Stomach (tissue), 9 donors: ENCODE data around the gene BPIFB2. TPM values are rescaled to one million over a fixed set of nuclear protein-coding genes. Genes with fewer than 3 reads are reported as not detected.

Experiments used
- DNase-seq, 2 donors: peaks; one replicate each; pipeline versions ENCODE4 v3.0.0 to v3.0.0-alpha.2; 2013 to 2019
- H3K27ac ChIP-seq, 5 donors: fragments of 200-600 bp in 4 of 5; sonication (generic) in 4 of 5; one replicate each; pipeline ENCODE4 v1.5.1; 2013 to 2019; ENCODE audit warnings: mild to moderate bottlenecking in 1 of 5, moderate library complexity in 1 of 5
- H3K27me3 ChIP-seq, 3 donors: fragments of 200-600 bp; sonication (generic); one replicate each; pipeline ENCODE4 v1.5.1; 2017 to 2019; ENCODE audit warnings: mixed run types in 1 of 3
- H3K36me3 ChIP-seq, 4 donors: fragments of 200-600 bp; sonication (generic); 1 replicate in 3 of 4; 2 replicates in 1 of 4; pipeline ENCODE4 v1.5.1; 2016 to 2019
- H3K4me1 ChIP-seq, 4 donors: fragments of 200-600 bp; sonication (generic); one replicate each; pipeline ENCODE4 v1.5.1; 2016 to 2019
- H3K4me3 ChIP-seq, 4 donors: fragments of 200-600 bp; sonication (generic) in 3 of 4; one replicate each; pipeline ENCODE4 v1.5.1; 2016 to 2019; ENCODE audit warnings: mild to moderate bottlenecking in 1 of 4
- H3K9me3 ChIP-seq, 4 donors: fragments of 200-600 bp; sonication (generic); one replicate each; pipeline ENCODE4 v1.5.1; 2016 to 2019
- EP300 ChIP-seq: sonication (generic); formaldehyde crosslinking; IDR thresholded peaks from one replicate; pipeline ENCODE4 v1.6.1; 2017; ENCODE audit warnings: antibody characterized with exemption
- POLR2A ChIP-seq, 4 donors: fragments of 450-650 bp; IDR thresholded peaks; one replicate each; pipeline ENCODE4 v1.6.1; 2016; ENCODE audit warnings: antibody characterized with exemption in 4 of 4, control low read depth in 2 of 4, mild to moderate bottlenecking in 1 of 4, moderate library complexity in 1 of 4
- POLR2AphosphoS5 ChIP-seq, 3 donors: sonication (generic); formaldehyde crosslinking; IDR thresholded peaks; one replicate each; pipeline ENCODE4 v1.6.1; 2016; ENCODE audit warnings: antibody characterized with exemption in 3 of 3
- WGBS, 5 donors: extraction: QIAGEN DNeasy Blood & Tissue Kit in 3 of 5; methylation state at CpG; one replicate each; pipeline versions ENCODE4 v1.1.5 to v1.1.7; 2013 to 2018; 5-methylcytosine and 5-hydroxymethylcytosine counted together
- intact Hi-C: fragments of 100-400 bp; cut with DNase I; formaldehyde crosslinking; loops from one replicate; pipeline ENCODE4 v1.15.1; 2023; ENCODE audit warnings: low total_unique reads
- polyA plus RNA-seq, 3 donors: library from polyadenylated mRNA; stranded (reverse); fragments of 200-250 nt; gene quantifications; one replicate each; pipeline ENCODE4 v1.2.3, GENCODE V29; 2013
- total RNA-seq, 5 donors: library from RNA; depleted of rRNA; stranded (reverse); fragments of >200 nt; gene quantifications; one replicate each; pipeline versions ENCODE4 v1.1.0 to v1.2.3, GENCODE V29; 2014 to 2016
- TF ChIP-seq, protein P1 (sequence below), 7 experiments: fragments of 450-650 bp in 4 of 7; fragments of 200-600 bp in 3 of 7; sonication (generic) in 3 of 7; IDR thresholded peaks; one replicate each; pipeline ENCODE4 v1.5.1; 2016 to 2019; ENCODE audit warnings: antibody characterized with exemption in 7 of 7, control low read depth in 2 of 7, mild to moderate bottlenecking in 1 of 7
- donor health status: healthy with polysubstance abuse.
- donor health status: Bipolar disorder and iron deficiency.
- donor health status: healthy.

BPIFB2 gene
- total and polyA plus RNA-seq, 8 donors: 3.3 TPM; not detected in 7

DNA sequence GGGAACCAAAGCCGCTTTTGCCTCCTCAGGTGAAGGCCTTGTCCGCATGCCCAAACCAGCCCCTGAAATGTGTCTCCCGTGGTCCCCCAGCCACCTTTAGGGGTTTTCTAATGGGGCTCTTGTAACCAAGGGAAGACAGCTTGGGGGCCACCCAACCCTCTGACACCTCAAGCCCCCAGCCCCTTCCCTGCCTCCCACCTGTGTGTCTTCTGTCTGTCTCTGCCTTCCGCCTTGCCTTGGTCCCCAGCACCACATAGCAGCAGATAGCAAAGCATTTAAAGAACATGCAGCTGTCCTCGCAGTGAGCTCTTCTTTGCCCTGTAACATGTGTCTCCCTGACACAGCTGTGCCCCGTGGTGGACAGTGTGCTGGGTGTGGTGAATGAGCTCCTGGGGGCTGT, 55.8 kb downstream of the BPIFB2 start:
- Histone ChIP-seq H3K9me3 (no peaks in the 10 kb centered on the region), H3K36me3 (no peaks in the 10 kb centered on the region), H3K27ac (no peak overlapping the region), H3K4me1 (no peaks in the 10 kb centered on the region), H3K4me3 (no peak overlapping the region), H3K27me3 (no peaks in the 10 kb centered on the region)
- no peak for TF ChIP-seq POLR2A (IDR thresholded peaks at IDR 0.05)
- TF ChIP-seq, protein P1, sequence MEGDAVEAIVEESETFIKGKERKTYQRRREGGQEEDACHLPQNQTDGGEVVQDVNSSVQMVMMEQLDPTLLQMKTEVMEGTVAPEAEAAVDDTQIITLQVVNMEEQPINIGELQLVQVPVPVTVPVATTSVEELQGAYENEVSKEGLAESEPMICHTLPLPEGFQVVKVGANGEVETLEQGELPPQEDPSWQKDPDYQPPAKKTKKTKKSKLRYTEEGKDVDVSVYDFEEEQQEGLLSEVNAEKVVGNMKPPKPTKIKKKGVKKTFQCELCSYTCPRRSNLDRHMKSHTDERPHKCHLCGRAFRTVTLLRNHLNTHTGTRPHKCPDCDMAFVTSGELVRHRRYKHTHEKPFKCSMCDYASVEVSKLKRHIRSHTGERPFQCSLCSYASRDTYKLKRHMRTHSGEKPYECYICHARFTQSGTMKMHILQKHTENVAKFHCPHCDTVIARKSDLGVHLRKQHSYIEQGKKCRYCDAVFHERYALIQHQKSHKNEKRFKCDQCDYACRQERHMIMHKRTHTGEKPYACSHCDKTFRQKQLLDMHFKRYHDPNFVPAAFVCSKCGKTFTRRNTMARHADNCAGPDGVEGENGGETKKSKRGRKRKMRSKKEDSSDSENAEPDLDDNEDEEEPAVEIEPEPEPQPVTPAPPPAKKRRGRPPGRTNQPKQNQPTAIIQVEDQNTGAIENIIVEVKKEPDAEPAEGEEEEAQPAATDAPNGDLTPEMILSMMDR (IDR thresholded peaks at IDR 0.05): no peak
- no peak for TF ChIP-seq EP300
- no peak for TF ChIP-seq POLR2AphosphoS5 (IDR thresholded peaks at IDR 0.05)
- 88 to 96% (median 88%) methylated on average over 6 of the region's 6 CpGs for WGBS, 5 donors
- intact Hi-C loops: no loop called here
- DNase-seq: no peak

DNA sequence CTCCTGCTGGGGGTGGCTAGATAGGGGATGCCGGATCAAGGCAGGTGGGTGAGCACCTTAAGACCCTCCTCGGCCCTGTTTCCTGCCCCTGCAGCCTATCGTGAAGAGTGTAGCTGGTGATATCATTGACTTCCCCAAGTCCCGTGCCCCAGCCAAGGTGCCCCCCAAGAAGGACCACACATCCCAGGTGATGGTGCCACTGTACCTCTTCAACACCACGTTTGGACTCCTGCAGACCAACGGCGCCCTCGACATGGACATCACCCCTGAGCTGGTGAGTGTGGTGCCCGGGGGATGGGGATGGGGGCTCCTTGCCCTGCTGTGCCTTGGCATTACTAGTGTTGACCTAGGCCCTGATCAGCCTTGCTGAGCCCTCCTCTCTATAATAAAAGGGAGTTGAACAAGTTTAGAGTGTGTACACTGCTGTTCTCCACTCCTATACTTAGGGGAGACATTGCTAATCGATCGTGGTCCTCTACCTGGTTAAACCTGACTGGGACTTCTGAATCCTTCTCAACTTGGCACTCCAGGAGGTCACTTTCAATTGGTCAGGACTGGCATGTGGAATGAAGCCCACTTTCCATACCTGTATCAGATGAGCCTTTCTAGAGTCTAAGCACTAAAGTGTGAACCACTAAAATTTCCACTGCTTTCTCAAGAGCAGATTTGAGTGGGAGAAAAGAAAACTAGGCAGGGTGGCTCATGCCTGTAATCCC, 57.2 kb downstream of the BPIFB2 start:
- no peaks in the 10 kb centered on the region for H3K36me3 ChIP-seq
- H3K4me3 ChIP-seq: no peak overlapping the region
- no peak for TF ChIP-seq POLR2AphosphoS5 (IDR thresholded peaks at IDR 0.05)
- TF ChIP-seq, protein P1 (IDR thresholded peaks at IDR 0.05): no peak
- TF ChIP-seq EP300: no peak
- TF ChIP-seq POLR2A (IDR thresholded peaks at IDR 0.05): no peak
- no peak for DNase-seq
- intact Hi-C loops: no loop called here
- H3K4me1 ChIP-seq: no peaks in the 10 kb centered on the region
- no peaks in the 10 kb centered on the region for H3K9me3 ChIP-seq
- WGBS, 5 donors: 87 to 92% (median 91%) methylated on average over 6 to 11 of the region's 11 CpGs
- H3K27ac ChIP-seq: no peak overlapping the region
- H3K27me3 ChIP-seq: no peaks in the 10 kb centered on the region

DNA sequence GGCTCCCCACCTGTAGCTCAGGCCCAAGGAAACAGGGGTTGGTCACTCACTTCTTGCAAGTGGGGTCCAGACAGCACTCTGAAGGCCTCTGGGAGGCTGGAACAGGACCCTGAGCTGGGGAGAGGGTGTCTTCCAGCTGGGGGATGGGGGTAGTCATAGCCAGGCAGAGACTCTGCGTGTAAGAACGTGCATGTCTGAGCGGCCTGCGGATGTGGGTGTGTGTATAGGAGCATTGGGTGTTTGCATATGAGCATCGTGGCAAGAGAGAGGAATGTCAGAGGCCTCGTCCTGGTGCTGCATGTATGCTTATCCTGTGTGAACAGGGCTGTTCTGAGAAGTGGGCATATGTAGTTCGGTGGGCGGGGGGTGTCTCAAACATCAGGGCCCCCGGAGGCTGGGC, 58.3 kb downstream of the BPIFB2 start:
- DNase-seq: no peak
- WGBS, 5 donors: 65 to 80% (median 72%) methylated on average over 9 of the region's 9 CpGs
- Histone ChIP-seq H3K27ac (no peak overlapping the region), H3K9me3 (no peaks in the 10 kb centered on the region), H3K4me3 (no peak overlapping the region), H3K36me3 (no peaks in the 10 kb centered on the region), H3K27me3 (peaks cover 0 to 7% (median 0%) of the 10 kb centered on the region in 3 donors), H3K4me1 (no peaks in the 10 kb centered on the region)
- intact Hi-C loops: no loop called here
- TF ChIP-seq, protein P1 (IDR thresholded peaks at IDR 0.05): no peak

DNA sequence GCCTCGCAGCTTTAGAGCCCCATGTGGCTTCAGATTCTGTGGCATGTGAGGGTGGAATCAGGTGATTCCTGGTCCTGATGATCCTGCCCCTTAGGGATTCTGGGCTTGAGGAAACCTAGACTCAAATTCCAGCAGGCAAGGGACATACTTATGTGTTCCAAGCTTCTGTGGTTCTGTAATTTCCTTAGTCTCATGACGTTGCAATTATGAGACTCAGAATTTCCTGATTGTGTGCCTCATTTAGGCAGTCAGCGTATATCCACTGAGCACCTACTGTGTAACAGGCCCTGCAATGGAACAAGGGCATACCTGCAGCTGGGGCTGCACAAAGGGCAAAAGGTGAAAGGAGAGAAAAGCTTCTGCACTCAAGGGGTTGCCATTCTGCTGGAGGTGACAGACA, 60.3 kb downstream of the BPIFB2 start:
- intact Hi-C loops: no loop called here
- WGBS, 5 donors: 69 to 77% (median 73%) methylated on average over 3 of the region's 3 CpGs
- no peak for DNase-seq

DNA sequence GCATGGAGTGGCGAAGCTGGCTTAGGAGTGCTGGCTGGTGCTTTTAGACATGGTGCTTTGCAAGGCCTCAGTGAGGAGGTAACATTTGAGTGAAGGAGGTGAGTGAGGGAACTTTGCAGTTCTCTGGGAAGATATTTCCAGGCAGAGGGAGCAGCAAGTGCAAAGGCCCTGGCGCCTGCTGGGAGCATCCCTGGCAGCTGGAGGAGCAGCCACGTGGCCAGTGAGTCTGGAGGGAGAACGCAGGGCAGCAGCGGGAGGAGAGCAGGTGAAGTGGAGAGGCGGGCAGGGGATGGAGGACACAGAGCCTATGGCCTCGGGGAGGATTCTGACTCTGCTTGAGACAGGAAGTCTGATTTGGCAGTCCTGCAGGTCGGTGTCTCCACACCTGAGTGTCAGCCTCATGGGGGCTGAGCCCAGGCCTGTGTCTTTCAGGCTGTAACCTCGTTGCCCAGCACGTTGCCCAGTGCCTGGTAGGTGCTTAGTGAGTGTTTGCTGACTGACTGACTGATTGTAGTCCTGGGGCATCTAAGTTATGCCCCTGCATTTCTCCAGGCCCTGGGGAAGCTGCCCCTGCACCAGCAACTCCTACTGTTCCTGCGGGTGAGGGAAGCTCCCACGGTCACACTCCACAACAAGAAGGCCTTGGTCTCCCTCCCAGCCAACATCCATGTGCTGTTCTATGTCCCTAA, 60.9 kb downstream of the BPIFB2 start:
- intact Hi-C loops: no loop called here
- H3K4me1 ChIP-seq: no peaks in the 10 kb centered on the region
- H3K4me3 ChIP-seq: no peak overlapping the region
- 75 to 88% (median 81%) methylated on average over 7 to 12 of the region's 12 CpGs for WGBS, 5 donors
- no peak for DNase-seq
- TF ChIP-seq POLR2A (IDR thresholded peaks at IDR 0.05) (no peak), POLR2AphosphoS5 (IDR thresholded peaks at IDR 0.05) (no peak), EP300 (no peak)
- TF ChIP-seq, protein P1 (IDR thresholded peaks at IDR 0.05): no peak
- H3K27ac ChIP-seq: no peak overlapping the region
- no peaks in the 10 kb centered on the region for H3K36me3 ChIP-seq
- H3K9me3 ChIP-seq: no peaks in the 10 kb centered on the region
- peaks cover 0 to 17% (median 0%) of the 10 kb centered on the region in 3 donors for H3K27me3 ChIP-seq

More for the DNA sequence above, 60.3 kb downstream of the BPIFB2 start:
- peaks cover 0 to 16% (median 0%) of the 10 kb centered on the region in 3 donors for H3K27me3 ChIP-seq
- no peaks in the 10 kb centered on the region for H3K36me3 ChIP-seq
- no peaks in the 10 kb centered on the region for H3K4me1 ChIP-seq
- no peak overlapping the region for H3K27ac ChIP-seq
- H3K4me3 ChIP-seq: no peak overlapping the region
- TF ChIP-seq POLR2A (IDR thresholded peaks at IDR 0.05) (no peak), POLR2AphosphoS5 (IDR thresholded peaks at IDR 0.05) (no peak), EP300 (no peak)
- no peaks in the 10 kb centered on the region for H3K9me3 ChIP-seq
